GM19035 (cell line): Measurements from ENCODE around the gene SYNGAP1.

Experiments
- ATAC-seq: cut with Tn5 transposase; IDR thresholded peaks from one replicate; pipeline ENCODE4 v1.9.1; 2021; ENCODE audit not compliant: unreplicated experiment

Gene SYNGAP1

GRCh38 chr6:33434961-33435360 is 15.1 kb downstream of the SYNGAP1 start:
- no peak for ATAC-seq

GRCh38 chr6:33437666-33438065 is 17.8 kb downstream of the SYNGAP1 start:
- no peak for ATAC-seq

GRCh38 chr6:33438978-33439594 is 19.2 kb downstream of the SYNGAP1 start:
- no peak for ATAC-seq

GRCh38 chr6:33439956-33440648 is 20.2 kb downstream of the SYNGAP1 start:
- no peak for ATAC-seq

- no peak for ATAC-seq
Observed at GRCh38 chr6:33440649-33441309, 20.9 kb downstream of the SYNGAP1 start.

GRCh38 chr6:33441457-33441856 is 21.6 kb downstream of the SYNGAP1 start:
- ATAC-seq: no peak

GRCh38 chr6:33442283-33442682 is 22.4 kb downstream of the SYNGAP1 start:
- no peak for ATAC-seq

GRCh38 chr6:33443025-33443424 is 23.2 kb downstream of the SYNGAP1 start:
- no peak for ATAC-seq

- ATAC-seq: no peak
Observed at GRCh38 chr6:33443619-33444504, 24.0 kb downstream of the SYNGAP1 start.

- ATAC-seq: no peak
Observed at GRCh38 chr6:33445119-33445603, 25.3 kb downstream of the SYNGAP1 start.

- ATAC-seq: no peak
Observed at GRCh38 chr6:33446356-33446755, 26.5 kb downstream of the SYNGAP1 start.

- ATAC-seq: no peak
Observed at GRCh38 chr6:33450434-33450833, 30.6 kb downstream of the SYNGAP1 start.

- ATAC-seq: no peak
Observed at GRCh38 chr6:33451606-33452005, 31.7 kb downstream of the SYNGAP1 start.

- ATAC-seq: no peak
Observed at GRCh38 chr6:33452496-33452895, 32.6 kb downstream of the SYNGAP1 start.

- no peak for ATAC-seq
Observed at GRCh38 chr6:33453393-33454008, 33.6 kb downstream of the SYNGAP1 start.

GRCh38 chr6:33454009-33454946 is 34.4 kb downstream of the SYNGAP1 start, which contains the start of gene ZBTB9:
TSS of gene ZBTB9 (plus strand) at chr6:33454576. CDS start at chr6:33455101, 525 bp downstream.
- ATAC-seq: peak; percentile 96

- no peak for ATAC-seq
Observed at GRCh38 chr6:33455051-33455450, 35.2 kb downstream of the SYNGAP1 start.

GRCh38 chr6:33456156-33456555 is 36.3 kb downstream of the SYNGAP1 start:
- no peak for ATAC-seq

GRCh38 chr6:33458676-33459075 is 38.8 kb downstream of the SYNGAP1 start:
- no peak for ATAC-seq
